GM18873 (cell line): Measurements from ENCODE around the gene TRPM3.
"Not testable (repeated sequence)": the region's sequence is repeated elsewhere in the genome, so short reads cannot be mapped to it uniquely, and the experiment has no call there.

Experiments
- ATAC-seq: cut with Tn5 transposase; IDR thresholded peaks from one replicate; pipeline ENCODE4 v1.9.1; 2021; ENCODE audit warnings: mild to moderate bottlenecking, moderate library complexity, moderate number of reproducible peaks; ENCODE audit not compliant: unreplicated experiment, low FRiP score

Gene TRPM3

DNA sequence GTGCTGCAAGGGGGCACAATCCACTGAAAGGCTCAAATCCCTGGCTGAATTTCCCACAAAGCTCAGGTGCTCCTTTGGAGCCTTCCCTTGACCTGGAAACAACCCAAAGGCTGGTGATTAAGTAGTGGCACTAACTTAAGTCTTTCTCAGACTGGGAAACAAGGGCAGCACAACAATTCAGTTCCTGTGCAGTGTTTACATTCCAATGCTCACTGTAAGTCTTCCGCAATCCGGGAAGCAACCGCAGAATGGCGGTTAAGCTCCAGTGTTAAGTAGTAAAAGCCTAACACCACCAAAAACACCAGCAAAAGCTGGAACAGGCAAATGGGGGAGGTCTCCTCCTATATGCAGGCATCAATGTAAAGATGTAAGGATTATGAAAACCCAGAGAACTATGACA lies 117.2 kb downstream of the TRPM3 start:
- ATAC-seq, result no peak

DNA sequence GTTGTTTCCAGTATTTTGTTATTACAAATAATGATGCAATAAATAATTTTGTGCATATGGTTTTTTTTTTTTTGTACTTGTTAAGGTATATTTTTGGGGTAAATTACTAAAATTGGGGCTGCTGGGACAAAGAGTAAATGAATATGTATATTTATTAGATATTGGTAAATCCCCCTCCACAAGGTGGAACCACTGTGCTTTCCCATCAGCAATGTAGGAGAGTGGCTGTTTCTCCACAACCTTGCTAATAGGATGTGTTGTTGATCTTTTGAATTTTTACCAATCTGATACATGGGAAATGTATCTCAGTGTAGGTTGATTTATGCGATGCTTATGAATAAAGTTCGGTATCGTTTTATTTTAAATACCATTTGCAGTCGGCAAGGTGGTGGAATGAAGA lies 118.1 kb downstream of the TRPM3 start:
- no peak for ATAC-seq

DNA sequence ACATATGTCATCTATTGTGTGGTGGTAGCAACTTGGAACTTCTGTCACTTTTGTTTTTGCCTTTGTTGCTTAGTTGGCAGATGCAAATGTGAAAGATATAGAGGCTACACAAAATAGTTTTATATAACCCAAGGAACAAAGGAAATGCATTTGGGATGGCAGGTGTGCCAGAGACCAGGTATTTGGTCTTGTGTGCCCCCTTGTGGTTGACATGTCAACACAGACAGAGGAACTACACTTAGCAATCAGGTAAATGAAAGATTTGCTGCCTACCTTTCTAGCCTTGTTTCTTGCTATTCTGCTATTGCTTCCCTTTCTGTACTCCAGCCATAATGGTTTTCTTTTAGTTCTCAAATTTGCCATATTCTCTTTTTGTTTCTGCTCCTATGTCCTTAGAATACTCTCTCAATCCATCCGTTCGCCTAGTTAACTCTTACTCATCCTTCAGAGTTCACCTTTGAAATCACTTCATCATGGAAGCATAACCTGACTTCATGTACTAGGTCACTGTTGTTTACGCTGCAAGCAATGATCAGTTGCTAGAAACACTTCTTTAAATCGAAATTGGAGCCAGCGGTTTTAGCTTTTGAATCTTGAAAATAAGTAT lies 119.5 kb downstream of the TRPM3 start:
- no peak for ATAC-seq

DNA sequence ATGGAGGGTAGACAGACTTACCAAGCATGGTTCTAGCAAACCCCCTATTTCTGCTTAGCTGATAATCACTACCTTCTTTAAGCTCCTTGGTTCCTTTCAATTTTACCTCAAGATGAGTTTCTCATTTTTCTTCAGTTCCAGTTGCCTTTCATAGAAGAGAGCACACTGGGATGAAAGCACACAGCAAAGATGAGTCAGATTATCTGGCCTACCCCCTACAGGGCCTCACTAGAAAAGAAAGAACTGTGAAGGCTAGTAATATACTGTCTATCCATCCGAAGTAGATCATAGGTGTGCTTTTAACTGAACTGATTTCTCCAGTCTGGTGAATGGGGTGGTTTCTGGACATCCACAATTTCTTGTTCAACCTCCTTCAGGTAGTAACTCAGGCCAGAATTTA lies 122.5 kb downstream of the TRPM3 start:
- no peak for ATAC-seq

DNA sequence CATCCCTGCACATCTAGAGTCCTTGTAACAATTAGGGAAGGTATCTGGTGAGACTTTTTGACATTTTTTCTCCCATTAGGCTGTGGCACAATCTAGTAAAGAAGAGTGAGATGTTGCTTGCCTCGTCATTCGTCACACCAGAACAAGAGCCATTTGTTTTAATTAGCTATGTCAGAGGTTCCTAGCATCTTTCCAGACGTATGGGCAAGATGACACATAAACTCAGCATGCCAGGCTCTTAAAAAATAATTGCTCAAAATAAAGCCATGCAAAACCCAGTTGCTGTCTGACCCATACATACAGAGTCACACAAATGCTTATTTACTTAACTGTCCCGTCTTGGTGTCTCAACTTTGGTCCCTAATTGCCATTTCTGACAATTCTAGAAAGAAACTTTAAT lies 125.9 kb downstream of the TRPM3 start:
- no peak for ATAC-seq

DNA sequence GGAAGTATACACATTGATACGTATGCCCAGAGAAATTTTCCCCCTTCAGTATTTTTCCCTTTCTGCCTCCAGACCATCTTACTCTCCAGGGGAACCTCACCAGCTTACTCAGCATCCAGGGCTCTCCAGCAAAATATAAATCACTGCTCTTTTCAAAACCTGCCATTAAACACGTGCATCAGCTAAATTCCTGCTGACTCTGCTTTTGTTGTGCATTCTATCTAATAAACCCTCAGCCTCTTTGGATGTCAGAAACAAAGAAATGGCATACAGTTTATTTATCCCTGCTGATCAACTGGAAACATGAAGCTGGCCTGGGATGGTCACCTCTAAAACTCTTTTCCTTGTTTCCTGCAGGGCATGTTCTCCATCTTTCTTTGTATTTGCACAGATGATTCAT lies 126.8 kb downstream of the TRPM3 start:
- no peak for ATAC-seq

DNA sequence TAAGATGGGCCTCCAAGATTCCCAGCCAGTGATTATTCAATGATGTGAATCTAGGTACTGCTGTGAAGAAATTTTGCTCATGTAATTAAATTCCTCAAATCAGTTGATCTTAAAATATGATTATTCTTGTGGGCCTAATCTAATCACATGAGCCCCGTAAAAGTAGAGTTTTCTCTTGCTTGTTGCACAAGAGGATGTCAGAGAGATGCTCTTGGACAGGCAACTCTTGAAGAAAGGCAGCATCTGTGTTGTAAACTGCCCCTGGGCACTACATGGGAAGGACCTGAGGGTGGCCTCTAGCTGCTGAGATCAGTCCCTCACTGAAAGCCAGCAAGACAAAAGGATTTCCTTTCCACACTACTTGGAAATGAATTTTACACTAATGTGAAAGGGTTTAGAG lies 132.9 kb downstream of the TRPM3 start:
- ATAC-seq, result no peak

DNA sequence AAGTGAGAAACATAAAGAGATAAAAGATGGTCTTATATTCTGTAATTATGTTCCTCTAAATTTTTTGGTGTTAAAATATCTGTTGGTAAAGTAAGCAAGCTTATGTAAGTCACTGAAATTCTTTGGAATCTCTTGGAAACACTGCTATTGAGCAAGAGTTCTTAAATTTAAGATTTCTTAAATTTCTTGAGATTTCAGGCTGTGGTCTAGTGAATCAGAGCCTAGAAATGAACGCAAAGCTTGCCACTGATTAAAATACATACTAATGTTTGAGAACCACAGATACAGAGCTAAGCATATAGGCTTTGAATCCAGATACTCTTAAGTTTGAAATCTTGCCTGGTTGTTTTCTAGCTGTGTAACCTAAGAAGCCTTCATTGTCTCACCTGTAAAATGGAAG lies 133.4 kb downstream of the TRPM3 start:
- ATAC-seq, result no peak

DNA sequence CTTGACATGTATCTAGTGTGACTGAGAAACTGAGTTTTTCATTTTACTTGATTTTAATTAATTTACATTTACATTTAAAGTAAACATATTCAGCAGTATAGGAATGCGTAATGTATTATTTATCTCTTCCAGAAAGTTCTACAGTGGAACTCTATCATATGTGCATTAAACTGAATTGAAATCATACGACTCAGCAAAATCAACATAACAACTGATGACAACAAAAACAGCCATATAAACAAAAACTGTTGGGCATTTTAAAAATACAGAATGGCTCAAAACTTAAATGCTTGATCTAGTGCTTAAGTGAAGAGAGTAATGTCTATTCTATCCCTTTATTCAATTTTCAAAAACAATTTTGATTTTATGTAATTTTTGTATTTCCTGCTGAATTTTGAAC lies 134.4 kb downstream of the TRPM3 start:
- ATAC-seq, result no peak

DNA sequence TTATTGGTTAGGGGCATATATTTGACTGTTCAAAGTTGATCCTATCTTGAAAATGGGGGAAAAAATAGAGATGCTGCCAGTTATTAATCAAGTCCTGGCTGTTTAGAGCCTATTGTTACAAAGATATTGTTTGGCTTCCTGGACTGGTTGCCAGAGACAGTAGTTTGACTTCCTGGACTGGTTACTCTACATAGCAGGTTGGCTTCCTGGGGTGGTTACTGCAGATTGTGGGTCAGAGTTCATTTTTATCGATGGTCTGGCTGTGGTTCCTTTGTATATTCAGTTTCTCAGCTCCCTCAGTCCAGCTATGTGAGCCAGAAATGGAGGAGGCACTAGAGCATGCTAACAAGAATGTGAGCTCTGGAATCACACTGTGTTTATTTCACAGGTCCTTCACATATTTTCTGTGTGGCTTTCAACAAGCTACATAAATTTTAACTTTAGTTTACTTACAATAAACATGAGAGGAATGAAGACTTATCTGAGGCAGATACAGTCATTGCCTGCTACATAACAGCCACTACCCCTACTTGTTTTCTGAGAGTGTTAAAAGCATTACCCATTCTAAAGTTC lies 137.6 kb downstream of the TRPM3 start:
- no peak for ATAC-seq

DNA sequence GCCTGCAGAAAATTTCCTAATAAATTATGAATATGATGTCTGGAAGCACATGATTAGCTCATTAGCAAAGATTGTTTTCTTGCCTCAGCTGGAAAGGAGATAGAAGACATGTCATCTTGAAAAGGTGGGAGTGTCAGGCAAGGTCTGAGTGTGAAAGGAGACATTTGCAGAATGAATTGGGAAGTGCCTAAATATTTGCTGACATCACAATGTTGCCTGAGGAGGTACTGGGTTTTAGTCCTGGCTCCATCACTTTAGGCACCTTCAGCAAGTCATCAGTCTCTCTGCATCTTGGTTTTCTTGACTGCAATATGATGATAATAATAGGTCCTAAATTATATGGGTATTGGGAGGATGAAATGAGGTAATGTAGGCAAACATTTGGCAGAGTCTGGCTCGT lies 140.1 kb downstream of the TRPM3 start:
- no peak for ATAC-seq

DNA sequence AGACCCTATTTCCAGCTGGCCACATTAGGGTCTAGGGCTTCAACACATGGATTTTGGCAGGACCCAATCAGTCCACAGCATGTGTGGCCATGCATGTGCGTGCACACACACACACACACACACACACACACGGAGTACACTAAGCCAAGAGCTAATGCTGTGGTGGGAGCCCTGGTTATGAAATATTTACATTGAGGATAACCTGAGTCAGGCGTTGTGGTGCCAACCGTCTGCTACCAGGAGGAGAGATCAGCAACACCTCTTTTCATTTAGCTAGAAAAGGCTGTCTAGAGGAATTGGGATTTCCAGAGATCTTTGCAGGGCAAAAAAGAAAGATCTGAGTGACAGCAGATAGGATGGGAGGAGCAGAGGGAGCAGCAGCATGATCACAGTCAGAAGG lies 141.5 kb downstream of the TRPM3 start:
- no peak for ATAC-seq

DNA sequence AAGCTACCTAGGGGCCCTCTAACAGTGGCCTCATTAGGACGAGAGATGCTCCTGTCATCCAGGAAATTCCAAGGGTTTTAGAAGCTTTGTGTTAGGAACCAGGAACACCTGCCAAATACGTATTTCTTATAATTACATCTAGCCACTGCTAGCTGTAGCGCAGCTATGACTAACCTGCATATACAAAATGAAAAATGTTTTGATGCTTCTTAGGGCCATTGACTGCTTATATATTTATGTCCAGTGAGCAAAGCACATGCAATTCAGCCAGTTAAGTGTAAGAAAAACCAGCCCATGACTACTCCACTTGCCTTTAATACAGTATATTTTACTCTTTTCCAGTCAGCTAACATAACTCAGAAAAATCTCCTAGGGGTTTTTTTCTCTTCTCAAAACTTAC lies 143.3 kb downstream of the TRPM3 start:
- ATAC-seq, result no peak

DNA sequence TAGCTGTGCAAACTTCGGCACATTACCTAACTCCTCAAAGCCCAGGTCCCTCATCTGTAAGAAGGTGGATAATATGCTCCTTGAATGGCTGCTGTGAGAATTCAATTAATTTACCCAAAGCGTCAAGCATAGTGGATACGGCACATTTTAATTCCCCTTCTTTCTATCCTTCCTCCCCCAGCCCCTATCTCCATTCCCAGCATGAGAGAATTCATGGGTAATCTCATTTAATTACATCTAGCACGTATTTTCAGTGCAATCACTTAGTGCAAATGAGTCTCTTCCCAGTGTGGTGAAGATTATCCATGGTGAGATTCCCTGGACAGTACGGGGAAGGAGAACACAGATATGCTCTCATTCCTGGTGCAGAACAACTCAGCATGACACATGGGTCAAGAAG lies 145.6 kb downstream of the TRPM3 start:
- no peak for ATAC-seq

DNA sequence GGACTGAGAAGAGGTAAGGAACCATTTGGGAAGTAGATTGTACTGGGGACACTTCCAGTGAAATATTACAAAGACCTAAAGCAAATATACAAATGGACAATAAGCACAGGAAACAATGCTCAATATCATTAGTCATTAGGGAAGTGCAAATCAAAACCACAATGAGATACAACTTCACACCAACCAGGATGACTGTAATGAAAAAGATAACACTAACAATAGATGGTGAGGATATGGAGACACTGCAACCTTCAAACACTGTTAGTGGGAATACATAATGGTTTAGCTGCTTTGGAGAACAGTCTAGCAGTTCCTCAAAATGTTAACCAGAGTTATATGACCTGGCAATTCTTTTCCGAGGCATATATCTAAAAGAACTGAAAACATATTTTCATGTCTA lies 149.7 kb downstream of the TRPM3 start:
- ATAC-seq, result no peak

DNA sequence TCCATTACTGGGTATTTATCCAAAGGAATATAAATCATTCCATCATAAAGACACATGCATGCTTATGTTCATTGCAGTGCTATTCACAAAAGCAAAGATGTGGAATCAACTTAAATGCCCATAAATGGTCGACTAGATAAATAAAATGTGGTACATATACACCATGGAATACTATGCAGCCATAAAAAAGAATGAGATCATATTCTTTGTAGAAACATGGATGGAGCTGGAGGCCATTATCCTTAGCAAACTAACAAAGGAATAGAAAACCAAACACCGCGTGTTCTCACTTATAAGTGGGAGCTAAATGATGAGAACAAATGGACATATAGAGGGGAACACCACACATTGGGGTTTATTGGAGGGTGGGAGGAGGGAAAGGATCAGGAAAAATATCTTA lies 155.0 kb downstream of the TRPM3 start:
- ATAC-seq, result not testable (repeated sequence)

DNA sequence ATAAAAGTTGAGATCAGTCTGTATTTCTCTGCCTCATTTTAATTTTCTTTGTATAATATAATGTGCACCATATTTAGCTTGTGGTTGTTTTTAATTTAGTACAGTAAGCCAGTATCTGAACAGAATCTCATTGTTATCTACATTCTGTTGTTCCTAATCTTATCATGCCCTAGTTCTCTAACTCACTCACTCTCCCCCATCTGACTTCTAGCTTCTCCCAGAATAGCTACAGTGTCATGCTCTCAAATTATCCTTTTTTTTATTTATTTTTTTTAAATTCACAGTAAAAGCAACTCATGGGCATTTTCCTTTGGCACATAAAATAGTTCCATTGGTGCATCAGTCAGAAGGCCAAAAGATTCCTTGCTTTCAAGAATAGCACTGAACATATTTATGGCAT lies 156.6 kb downstream of the TRPM3 start:
- no peak for ATAC-seq

DNA sequence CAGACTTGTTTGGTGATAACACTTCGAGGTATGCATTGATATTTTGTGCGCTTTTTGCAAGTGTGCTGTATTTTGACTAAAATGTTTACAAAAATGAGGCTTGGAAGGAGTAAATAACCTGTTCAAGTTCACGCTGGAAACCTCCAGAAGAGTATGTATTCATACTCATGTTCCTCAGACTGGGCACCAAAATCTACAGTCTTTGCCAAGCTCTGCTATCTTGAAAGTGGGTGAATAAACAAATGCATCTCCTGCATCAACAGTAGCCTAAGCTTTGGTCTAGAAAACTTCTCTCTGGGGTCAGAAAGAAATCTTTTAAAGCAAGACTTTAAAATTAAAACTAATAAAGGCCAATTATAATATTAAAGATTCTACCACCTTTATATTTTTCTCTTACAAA lies 157.9 kb downstream of the TRPM3 start:
- no peak for ATAC-seq

DNA sequence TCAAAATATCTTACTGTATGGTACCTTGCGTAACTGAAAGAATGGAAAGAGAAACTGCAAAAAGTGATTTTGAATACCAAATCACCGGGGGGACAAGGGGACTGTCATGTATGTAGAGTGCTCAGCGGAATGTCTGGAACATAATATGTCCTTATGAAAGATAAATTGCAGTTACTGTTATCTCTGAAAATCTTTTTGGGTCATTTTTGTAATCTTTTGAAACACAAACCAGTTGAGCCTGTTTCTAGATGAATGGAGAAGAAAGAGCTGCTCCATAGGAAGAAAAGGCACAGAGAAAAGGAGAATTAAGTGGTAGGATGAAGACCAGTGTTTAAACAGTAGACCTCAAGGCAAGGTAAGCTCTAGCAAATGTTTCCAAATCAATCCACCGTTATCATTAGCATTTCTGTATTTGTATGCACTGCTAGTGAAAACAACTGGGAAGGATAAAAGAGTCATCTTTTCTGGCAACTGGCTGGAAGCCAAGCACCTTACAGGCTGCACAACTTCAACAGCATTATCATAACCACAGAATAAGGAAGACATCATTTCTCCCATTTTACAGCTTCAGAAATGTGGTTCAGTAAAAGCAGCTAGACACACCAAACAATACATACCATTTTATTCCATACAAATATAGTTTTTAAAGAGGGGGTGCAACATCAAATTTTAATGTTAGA lies 158.5 kb downstream of the TRPM3 start:
- ATAC-seq, result no peak

DNA sequence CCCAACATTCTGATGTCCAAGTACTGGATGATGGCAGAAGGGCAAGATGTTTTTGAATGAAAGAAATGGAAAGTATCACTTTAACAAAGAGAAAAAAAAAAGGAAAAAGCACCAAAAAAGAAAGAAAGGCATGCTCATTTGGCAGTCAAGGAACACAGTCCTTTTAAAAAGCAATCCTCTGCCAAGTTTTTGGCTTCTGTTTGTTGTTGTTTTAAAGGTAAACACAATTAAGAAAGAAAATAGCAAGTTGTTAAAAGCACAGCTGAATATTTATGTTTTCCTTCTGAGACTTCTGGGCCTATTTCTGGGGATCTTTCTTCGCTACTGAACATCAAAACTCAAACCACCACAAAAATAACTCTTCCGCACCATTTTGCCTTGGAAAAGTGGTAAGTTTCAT lies 162.1 kb downstream of the TRPM3 start:
- ATAC-seq, result no peak

DNA sequence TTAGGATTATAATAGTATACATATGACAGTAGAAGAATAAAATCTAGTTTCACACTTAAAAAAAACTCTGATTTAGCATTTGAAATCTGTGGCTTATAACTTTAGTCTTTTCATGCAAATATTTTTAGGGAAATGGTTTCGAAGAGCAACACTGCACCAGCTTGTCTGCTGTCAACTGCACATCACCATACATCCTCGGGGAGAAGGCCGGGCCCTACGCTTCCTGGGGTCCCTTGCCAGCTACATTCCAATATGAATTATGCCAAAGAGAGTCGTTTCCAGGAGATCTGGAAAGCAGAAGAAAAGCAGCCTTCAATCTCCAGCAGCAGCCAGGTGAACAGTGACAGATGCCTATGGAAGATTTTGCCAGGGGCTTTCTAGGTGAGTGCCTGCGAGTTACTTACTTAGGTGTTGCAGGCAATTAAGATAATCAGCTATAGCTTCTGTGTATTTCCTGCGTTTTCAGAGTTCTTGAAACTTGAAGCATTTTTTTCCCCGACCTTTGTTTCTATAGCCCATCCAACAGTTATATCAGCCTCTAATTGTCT lies 166.8 kb downstream of the TRPM3 start:
- no peak for ATAC-seq

DNA sequence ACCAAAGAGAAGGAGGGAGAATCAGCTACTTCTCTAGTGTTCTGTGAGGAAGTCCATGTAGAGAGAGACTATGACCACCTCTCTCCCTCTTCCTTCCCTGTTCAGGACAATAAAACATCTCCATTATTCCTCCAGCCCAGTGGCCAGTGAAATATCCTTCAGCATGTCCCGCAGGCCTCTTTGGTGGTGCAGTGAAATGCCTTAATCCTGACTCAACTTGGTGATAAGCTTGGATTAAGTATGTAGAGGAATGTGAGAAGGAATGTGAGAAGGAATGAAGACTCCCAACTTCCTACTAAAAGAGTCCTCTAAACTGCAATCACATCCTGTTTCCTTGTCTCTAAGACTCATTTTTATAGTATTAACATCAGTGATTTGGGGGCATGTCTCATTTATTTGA lies 167.3 kb downstream of the TRPM3 start:
- ATAC-seq, result no peak
